NCI-H510A treated with DMSO at 0.1 percent for 48 hours (cell line): Measurements from ENCODE around the gene CYBA.

Experiments
- DNase-seq: peaks from one replicate; lab custom pipeline; 2025; lab: John Stamatoyannopoulos, UW

CYBA gene

DNA sequence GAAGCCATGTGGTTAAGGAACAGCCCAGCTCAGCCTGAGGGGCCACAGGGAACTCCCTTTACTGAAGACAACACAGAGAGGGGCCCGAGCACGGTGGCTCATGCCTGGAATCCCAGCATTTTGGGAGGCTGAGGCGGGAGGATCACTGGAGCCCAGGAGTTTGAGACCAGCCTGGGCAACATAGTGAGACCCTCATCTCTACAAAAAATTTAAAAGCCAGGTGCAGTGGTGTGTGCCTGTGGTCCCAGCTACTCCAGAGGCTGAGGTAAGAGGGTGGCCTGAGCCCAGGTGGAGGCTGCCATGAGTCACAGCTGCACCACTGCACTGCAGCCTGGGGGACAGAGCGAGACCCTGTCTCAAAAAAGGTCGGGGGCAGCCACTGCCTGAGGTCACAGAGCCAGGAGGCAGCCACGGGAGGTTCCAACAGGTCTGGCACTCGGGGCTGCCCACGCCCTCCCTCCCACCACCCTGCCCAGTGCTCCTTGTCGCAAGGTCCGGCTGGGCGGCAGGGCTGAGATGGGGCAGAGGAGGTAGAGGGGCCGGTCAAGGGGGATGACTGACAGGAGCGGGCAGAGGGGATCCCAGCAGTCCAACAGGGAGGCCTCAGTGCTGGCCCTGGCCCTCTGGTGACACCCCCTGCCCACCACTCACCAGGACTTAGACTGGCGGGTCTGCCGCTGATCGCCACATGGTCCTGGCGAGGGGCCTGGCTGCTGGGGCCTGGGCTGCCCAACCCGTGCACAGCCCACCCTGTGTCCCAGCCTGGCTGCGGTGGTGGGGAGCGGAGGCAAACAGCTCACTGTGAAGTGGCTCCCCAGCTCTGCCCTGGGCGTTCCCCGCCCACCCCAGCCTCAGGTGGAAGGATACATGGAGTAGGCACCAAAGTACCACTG is 3.4 kb downstream of the CYBA start:
- DNase-seq = no peak

DNA sequence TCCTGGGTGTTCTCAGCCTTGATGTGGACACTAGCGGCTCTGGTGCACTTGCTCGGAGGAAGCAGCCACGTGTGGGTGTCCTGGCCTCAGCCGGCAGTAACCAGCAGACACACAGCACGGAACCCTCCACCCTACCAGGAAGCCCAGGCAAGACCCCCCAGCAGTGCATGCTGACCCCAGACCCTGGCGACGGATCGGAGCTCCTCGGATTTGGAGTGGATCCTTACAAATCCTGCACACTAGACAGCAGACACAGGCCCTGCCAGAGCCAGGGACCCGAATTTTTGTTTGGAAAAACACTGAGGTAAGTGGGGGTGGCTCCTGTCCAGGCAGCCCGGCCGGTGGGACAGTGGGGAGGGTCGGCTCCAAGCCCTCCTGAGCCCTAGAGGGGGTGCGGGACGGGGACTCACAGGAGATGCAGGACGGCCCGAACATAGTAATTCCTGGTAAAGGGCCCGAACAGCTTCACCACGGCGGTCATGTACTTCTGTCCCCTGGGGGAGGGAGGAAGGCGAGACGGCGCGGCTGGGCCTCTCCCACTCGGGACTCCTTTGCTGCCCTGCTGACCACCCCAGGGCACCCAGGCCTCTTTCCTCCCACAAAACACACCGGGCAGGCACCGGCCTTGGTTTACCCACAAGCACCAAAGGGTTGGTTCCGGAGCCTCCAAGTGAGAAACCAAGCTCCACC is 4.4 kb downstream of the CYBA start:
- DNase-seq = no peak

DNA sequence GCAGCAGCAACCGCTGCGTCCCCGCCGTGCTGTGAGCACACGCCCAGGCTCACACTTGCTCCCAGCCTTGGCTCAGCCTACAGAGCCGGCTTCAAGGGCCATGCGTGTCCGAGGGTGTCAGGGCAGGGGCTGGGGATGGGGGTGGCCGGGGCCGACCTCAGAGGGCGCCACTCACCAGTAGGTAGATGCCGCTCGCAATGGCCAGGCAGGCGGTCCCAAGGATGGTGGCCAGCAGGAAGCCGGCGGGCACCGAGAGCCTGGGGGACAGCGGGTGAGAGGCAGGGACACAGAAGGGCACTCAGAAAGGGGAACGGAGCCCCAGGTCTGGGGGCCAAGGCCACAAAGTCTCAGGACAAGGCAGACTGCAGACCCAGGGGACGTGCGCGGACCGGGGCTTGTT is 4.9 kb downstream of the CYBA start:
- no peak for DNase-seq

DNA sequence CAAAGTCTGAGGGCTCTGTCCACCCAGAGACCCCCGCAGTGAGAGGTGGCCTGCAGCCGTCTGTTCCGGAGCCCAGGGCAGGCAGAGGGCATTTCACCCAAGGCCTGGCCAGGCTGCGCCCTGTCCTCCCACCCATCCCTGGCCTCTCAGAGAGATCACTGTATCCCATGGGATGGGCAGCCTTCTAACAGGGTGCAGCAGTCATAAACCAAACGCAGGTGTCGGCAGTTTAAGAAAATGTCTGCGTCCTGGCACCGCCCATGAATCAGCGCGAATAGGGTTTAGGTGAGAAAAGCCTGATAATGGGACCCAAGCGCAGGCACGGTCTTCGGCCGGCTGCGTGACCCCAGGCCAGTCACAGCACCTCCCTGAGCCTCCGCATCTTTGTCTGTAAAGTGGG is 5.4 kb downstream of the CYBA start:
- DNase-seq = no peak

DNA sequence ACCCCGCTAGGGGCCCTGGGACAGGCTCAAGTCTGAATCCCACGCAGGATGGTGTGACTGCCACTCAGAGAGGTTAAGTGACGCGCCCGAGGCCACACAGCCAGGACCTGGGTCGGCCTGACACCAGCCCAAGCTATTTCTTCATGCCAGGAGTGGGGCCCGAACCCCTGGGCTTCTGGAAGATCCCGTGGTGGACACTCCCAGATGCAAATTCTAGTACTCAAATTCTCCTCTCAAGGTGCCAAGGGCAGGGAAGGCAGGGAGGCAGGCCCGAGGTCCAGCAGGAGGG is 7.3 kb downstream of the CYBA start:
- DNase-seq = no peak

DNA sequence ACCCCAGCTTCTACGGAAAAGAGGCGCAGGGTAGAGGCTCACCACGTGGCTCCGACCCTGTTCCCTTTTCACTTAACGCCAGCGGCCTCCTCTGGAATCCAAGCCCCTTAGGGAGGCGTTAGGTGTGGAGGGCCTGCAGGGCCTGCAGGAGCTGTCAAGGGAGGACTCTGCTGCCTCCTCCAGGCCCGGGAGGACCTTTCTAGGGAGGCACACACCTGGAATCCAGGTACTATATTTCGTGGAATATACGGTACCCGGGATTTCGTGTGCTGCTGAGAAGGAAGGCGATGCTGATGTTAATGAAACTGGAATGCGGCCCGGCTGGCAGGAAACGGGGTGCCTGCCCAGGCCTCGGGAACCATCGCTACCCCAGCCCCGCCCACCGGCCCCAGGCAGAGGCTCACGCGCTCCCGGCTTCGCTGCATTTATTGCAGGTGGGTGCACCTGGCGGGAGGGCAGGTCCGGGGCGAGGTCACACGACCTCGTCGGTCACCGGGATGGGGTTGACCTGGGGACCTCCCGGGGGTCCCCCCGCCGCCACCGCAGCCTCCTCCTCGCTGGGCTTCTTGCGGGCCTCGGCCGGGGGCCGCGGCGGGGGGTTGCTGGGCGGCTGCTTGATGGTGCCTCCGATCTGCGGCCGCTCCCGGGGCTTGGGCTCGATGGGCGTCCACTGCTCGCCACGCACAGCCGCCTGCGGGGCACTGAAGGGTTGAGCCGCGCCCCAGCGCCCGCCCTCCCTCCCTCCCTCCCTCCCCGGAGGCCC is 7.8 kb downstream of the CYBA start:
- no peak for DNase-seq

DNA sequence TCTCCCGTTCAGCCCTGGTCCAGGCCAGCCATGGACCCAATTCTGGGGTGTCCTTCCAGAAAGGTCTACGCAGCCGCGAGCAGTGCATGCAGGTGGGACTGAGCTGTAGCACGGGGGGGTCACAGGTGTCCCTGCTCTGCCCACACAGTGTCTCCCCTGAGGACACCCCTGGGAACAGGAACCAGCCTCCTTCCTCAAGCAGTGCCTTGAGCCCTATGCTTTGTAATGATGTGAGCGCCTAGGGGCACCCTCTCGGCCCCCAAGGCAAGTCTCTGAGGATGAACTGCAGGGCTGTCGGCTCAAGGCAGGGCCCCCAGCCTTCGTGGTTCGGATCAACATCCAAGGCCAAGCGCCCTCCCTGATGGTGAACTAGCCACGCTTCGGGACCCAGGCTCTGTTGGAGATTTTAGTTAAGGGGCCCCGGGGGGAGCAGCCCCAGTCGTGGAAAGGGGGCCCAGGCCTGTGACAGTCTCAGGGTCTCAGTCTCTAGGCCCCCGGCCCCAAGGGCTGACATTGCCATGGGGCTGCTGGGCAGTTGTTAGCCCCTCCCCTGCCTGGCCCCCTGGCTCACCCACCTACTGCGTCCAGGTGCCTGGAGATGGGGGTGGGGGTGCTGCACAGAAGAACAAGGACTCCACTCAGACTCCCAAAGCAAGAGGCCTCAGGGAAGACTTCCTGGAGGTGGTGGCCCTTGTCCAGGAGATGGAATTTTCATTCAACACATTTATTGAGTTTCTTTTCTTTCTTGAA is 10.2 kb downstream of the CYBA start:
- no peak for DNase-seq

DNA sequence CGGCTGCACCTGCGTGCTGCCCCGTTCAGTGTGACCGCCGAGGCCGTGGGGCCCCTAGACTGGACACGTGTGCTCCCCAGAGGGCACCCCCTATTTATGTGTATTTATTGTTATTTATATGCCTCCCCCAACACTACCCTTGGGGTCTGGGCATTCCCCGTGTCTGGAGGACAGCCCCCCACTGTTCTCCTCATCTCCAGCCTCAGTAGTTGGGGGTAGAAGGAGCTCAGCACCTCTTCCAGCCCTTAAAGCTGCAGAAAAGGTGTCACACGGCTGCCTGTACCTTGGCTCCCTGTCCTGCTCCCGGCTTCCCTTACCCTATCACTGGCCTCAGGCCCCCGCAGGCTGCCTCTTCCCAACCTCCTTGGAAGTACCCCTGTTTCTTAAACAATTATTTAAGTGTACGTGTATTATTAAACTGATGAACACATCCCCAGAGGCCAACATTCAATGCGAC is 10.8 kb downstream of the CYBA start:
- no peak for DNase-seq

DNA sequence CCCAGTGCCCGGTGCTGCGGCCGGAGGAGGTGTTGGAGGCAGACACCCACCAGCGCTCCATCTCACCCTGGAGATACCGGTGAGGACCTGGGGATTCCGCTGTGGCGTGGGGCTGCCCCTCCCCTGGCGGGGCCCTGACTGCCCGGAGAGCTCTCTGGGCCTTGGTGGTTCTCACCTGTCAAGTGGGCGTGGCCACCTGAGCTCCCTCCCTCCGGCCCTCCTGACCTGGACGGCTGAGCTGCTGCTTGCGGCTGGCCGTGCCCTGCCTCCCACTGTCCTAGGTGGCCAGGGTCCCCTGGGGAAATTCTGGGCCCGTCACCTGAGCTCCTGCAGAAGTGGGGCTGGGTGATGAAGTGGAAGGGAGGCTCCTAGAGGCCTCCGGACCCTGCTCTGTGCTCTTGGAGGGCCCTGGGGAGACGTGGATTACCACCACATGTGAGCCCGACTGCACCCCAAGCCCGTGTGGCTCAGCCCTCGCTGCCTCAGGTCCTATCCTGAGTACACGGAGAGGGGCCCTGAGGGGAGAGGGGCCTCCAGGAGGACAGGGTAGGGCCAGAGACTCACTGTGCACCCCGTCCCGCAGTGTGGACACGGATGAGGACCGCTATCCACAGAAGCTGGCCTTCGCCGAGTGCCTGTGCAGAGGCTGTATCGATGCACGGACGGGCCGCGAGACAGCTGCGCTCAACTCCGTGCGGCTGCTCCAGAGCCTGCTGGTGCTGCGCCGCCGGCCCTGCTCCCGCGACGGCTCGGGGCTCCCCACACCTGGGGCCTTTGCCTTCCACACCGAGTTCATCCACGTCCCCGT is 11.4 kb downstream of the CYBA start:
- DNase-seq = peak; percentile 37

DNA sequence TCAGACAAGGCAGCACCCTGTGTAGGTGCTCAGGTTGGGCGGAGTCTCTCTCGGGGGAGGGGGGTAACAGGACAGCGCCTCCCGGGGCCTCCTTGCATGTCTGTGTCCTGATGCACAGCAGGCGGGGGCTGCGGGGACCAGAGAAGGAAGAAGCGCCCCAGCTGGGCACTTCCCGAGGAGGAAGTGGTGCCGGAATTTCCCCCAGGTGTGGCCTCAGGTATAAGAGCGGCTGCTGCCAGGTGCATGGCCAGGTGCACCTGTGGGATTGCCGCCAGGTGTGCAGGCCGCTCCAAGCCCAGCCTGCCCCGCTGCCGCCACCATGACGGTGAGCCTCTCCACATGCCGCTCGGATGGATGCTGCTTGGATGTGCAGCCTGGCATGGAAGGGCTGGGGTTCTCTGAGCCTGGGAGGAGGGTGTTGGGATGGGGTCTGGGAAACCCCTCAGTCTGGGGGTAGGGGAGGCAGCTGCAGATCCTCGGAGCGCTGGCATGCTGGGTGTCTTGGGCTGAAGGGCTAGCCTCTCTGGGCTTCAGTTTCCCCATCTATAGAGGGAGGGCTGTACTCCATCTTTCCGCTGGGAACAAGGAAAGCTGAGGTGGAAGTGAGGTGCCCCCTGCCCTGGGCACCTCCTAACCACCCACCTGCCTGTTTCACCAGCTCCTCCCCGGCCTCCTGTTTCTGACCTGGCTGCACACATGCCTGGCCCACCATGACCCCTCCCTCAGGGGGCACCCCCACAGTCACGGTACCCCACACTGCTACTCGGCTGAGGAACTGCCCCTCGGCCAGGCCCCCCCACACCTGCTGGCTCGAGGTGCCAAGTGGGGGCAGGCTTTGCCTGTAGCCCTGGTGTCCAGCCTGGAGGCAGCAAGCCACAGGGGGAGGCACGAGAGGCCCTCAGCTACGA is 12.3 kb downstream of the CYBA start, which contains the start of gene IL17C:
TSS of gene IL17C (plus strand) at position 250 of the 908 bp plus-strand sequence. CDS start at position 320, 70 bp downstream.
- peak; percentile 78 for DNase-seq

DNA sequence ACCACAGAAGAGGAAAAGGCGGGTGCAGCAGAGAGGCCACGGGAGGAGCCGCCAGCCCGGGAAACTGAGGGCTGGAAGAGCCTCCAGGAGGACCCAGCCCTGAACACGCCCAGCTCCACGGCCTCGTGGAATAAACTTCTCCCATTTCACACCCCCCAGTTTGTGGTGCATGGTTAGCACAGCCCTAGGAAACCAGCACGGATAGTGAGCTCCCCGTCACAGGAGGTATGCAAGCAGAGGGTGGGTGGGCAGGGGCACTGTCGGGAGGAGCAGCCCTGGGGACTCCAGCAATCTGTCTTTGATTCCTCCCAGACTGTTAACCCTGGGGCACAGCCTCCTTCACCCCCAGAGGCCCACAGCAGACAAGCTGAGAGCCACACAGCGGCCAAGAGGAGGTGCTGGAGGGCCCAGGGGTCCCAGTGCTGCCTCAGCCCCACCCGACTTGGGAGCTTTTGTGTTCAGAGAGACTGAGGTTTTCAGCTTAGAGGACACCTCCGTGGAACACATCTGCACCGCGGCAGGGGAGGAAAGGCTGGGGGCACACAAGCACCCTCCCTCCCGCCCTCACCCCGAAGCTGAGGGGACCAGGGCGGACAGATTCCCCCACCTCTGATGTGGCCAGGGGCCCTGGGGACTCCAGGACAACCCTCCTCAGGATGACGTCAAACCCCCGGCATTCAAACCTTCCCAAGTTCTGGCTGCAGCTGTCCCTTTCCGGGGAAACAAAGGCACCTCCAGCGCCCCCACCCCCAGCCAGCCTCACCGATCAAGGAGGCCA is 14.2 kb downstream of the CYBA start:
- DNase-seq = no peak

DNA sequence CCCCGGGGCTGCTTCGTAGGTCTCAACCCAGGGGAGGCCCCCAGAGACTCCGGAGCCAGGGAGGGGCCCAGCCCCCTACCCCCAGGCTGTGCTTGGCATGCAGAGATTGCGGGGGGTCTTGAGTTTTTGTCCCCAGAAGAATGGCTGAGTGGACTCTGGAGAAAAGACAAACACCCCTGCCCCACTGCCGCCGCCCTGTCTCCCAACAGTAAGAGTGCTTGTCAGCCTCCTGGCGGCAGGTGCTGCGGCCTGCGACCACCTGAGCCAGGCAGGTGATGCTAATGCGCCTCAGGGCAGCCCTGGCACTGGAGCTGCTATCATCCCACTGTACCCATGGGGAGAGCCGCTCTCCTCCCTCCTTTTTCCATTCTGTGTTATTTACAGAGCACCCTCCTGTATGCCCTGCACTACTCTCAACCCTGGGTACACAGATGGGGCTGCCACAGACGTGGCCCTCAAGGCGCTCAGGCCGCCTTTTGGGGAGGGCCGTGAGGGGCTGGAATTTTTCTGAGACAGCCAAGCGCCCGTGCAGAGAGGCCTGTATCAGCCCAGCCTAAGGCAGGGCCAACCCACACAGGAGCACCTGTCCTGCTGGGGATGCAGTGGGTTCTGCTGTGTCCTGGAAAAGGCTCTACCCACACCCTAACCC is 15.1 kb downstream of the CYBA start:
- no peak for DNase-seq

DNA sequence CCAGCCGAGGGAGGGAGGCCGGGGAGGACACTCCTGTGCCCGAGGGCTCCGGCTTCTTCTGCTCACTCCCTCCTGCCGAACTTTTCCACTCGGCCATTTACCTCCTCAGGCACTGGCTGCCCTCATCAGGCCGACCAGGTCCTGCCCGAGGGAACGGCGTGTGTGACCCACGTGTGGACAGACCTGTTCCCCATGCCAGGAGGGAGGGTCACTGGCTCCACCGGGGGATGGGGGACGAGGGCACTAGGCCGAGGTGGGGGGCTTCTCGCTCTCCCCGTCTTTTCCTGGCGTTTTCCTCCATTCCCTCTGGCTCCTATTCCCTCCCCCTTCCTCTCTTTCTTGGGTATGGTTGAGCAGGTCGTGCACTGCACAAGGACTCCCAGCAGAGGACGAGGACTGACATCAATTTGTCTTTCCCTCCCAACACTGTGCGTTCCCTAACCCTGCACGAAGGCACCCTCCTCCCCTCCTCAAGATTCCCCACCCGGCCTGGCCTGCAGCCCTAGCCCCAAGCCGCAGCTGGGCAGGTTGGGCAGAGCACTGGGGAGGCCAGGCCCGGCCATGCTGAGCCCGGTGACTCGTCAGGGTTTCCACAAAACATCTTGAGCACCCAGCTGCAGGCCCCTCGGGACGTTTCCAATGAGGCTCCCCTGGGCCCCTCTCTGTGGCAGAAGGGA is 15.7 kb downstream of the CYBA start:
- DNase-seq = no peak

DNA sequence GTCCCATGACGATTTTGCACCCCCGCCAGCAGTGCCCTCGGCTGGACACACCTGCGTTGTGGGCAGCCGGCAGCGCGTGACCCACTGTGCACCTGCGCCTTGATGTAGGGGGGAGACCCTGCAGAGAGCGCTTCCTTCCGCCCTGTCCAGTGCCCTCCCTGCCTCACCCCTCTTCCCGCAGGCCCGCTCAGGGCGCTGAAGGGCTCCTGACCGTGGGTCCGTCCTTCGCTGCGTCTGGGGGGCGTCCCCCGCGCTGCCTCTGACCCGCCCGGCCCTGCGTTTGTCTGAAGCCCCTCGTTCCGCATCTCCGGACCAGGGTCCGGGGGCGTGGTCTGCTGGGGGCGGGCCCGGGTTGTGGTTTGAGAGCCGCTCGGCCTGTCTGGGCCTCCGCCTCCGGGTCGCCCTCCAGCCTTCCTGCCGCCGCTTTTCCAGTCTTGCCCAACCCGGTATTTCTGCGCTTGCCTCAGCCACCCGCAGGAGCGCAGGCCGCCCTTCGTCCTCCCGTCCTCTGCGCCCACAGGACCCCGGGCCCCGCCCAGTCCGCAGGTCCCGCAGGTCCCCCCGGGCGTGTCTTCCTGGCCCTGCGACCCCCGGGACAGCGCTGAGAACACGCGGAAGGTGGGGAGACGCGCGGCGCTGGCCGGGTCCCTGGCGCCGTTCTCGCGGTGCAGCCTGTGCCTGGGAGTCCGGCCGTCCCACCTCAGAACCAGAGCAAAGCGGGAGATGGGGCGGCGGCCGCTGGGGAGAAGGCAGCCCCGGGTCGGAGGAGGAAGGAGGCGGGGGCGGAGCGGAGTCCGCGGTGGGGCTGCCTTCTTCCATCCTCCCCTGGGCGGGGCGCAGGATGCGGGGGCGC is 16.5 kb downstream of the CYBA start:
- DNase-seq = no peak

DNA sequence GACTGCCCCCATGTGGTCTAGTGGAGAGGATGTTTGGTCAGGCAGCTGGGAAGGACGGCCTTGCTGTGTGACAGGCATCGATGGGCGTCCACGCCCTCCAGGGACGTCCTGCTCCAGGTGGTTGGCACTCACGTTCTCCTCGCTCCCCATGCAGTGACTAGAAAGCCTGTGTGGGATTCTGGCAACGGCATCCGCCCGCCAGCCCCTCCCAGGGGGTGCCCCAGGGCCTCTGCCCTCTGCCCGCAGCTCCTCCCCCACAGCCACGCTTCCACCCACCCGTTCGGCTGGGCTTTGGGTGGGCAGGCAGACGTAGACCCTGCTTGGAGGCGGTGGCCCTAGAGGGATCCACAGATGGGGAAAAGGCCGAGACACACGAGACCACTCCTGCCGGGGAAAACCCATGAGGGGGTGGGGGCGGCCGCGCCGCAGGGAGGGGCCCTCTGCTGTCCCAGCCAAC is 17.1 kb downstream of the CYBA start:
- peak; percentile 15 for DNase-seq

DNA sequence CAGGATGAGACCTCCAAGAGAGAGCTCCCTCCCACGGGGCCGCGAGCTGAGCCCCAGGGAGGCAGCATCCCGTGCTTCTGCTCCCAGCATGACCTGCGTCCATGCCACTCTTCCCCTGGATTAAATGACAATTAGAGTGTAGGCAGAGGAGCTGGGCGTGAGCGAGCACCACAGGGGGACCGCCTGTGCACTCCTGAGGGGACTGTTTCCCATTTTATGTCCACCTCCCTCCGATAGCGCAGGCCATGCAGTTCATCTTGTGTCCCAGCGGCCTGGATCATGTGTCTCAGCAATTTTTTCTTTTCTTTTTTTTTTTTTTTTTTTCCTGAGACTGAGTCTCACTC is 18.3 kb downstream of the CYBA start:
- no peak for DNase-seq

DNA sequence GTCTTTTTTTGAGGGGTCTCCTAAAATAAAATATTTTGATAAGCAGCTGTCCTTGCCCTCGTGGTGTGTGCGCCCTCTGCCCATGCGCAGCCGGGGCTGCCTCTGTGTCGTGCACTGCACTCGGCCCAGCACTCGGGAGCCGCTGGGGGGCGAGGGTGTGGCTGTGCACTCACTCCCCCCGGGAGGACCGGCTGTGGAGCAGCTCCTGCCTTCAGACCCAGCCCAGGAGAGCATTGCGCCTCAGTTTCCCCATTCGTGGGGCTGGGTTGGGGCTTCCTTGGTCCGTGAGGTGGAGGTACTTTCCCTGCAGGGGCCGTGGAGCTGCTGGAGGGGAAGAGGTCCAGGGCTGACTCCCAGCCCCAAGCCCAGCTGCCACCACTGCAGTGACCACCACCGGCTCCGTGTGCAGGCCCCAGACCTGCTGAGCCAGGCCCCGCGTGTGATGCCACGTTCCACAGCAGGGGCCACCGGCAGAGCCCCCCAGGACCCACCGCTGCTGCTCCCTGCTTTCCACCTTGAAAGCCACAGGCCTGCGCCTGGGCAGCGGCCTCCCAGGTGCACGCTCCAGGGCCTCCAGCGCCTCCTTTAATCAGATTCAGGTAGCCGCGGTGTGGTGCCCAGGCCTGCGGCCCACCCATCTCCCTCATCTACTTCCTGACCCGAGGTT is 18.8 kb downstream of the CYBA start:
- no peak for DNase-seq
